HG03095 (cell line): ENCODE results near the gene FER1L5.

Experiments
- ATAC-seq: cut with Tn5 transposase; IDR thresholded peaks from one replicate; pipeline ENCODE4 v1.9.1; 2021; ENCODE audit warnings: moderate library complexity; ENCODE audit not compliant: unreplicated experiment

FER1L5 gene

GRCh38 chr2:96694816-96695455 lies 52.4 kb downstream of the FER1L5 start:
- no peak for ATAC-seq

- ATAC-seq = no peak
Observed at GRCh38 chr2:96695602-96696001, 53.0 kb downstream of the FER1L5 start.

- no peak for ATAC-seq
Observed at GRCh38 chr2:96697476-96697875, 54.9 kb downstream of the FER1L5 start.

GRCh38 chr2:96698221-96698861 lies 55.8 kb downstream of the FER1L5 start:
- ATAC-seq = no peak

- ATAC-seq = no peak
Observed at GRCh38 chr2:96699021-96699420, 56.5 kb downstream of the FER1L5 start.

- no peak for ATAC-seq
Observed at GRCh38 chr2:96699621-96700020, 57.1 kb downstream of the FER1L5 start.

- no peak for ATAC-seq
Observed at GRCh38 chr2:96700086-96700485, 57.5 kb downstream of the FER1L5 start.

GRCh38 chr2:96701636-96702035 lies 59.1 kb downstream of the FER1L5 start:
- ATAC-seq = no peak

GRCh38 chr2:96702098-96702785 lies 59.7 kb downstream of the FER1L5 start:
- no peak for ATAC-seq

- ATAC-seq = no peak
Observed at GRCh38 chr2:96703021-96703751, 60.6 kb downstream of the FER1L5 start.

GRCh38 chr2:96710985-96711384 lies 68.4 kb downstream of the FER1L5 start:
- ATAC-seq = no peak

GRCh38 chr2:96715658-96716057 lies 73.1 kb downstream of the FER1L5 start:
- no peak for ATAC-seq

- no peak for ATAC-seq
Observed at GRCh38 chr2:96716388-96716787, 73.8 kb downstream of the FER1L5 start.

GRCh38 chr2:96726131-96726530 lies 83.6 kb downstream of the FER1L5 start:
- no peak for ATAC-seq

GRCh38 chr2:96727431-96727830 lies 84.9 kb downstream of the FER1L5 start:
- no peak for ATAC-seq

- ATAC-seq = no peak
Observed at GRCh38 chr2:96729748-96730147, 87.2 kb downstream of the FER1L5 start.

GRCh38 chr2:96730212-96730611 lies 87.6 kb downstream of the FER1L5 start:
- no peak for ATAC-seq

- no peak for ATAC-seq
Observed at GRCh38 chr2:96733931-96734330, 91.4 kb downstream of the FER1L5 start.

- no peak for ATAC-seq
Observed at GRCh38 chr2:96734880-96735583, 92.5 kb downstream of the FER1L5 start.

GRCh38 chr2:96737251-96737650 lies 94.7 kb downstream of the FER1L5 start:
- ATAC-seq = no peak

- no peak for ATAC-seq
Observed at GRCh38 chr2:96737831-96738230, 95.3 kb downstream of the FER1L5 start.
